HG02798 (cell line): ENCODE data around the gene SYNPO2.

Experiments
- ATAC-seq: cut with Tn5 transposase; IDR thresholded peaks from one replicate; pipeline ENCODE4 v1.9.1; 2021; ENCODE audit warnings: mild to moderate bottlenecking; ENCODE audit not compliant: unreplicated experiment, poor library complexity

SYNPO2 gene

DNA sequence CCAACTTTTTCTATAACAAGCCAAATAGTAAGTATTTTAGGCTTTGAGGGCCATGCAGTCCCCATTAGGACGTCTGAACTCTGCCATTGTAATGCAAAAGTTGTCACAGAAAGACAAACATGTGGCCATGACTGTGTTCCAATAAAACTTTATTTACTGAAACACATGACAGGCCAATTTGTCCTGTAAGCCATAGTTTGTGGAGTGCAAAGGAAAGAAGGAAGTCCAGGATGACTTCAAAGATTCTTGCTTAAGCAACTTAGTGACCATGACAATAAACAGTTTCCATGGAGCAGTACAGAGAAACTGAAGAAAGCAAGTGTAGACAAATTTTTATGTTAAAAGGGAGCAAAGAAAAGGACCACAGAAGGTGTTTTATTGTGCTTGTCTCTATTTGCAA is 212.0 kb downstream of the SYNPO2 start:
- ATAC-seq = no peak

DNA sequence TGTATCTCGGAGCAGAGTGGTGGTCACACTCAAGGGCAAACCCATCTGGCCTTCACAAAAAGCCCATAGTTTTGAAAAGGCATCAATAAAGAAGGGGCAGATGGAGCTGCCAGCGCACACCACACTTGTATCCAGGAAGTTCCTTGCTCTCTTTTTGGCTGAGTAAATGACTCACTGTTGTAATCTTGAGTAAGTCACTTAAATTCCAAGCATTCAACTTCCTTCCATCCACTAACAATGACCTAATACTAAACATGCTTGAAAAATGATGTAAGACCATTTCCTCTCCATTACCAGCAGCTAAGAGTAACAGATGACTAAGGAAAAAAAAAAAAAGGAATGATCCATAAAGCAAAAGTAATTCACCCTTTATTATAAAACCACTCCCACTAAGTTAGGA is 214.6 kb downstream of the SYNPO2 start:
- ATAC-seq = no peak

DNA sequence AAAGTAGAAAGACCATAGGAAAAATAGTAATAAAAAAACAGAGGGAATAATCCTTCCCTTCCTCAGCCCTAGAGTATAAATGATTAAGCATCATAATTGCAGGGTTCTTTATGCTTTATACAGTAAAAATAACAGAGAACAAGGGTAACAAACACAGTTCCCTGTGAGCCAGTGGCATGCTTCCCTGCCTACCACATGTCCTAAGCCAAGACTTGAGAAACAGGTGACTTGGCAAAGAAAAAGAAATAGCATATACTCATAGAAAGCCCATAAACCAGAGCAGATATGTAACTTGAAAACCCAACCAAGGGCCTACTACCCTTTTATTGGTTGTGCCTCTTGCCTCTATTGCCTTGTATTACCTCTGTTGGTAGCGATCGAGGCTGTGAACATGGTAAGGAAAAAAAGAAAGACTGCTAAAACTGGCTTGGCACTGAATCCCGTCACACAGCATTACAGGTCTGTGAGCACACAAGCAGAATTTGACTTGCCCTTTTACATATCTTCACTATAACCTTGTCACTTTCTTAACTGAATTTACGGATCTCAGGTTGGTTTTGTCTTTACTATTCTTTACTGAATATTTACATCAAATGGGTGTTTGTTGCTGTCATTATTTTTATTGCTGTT is 216.1 kb downstream of the SYNPO2 start:
- ATAC-seq = no peak

DNA sequence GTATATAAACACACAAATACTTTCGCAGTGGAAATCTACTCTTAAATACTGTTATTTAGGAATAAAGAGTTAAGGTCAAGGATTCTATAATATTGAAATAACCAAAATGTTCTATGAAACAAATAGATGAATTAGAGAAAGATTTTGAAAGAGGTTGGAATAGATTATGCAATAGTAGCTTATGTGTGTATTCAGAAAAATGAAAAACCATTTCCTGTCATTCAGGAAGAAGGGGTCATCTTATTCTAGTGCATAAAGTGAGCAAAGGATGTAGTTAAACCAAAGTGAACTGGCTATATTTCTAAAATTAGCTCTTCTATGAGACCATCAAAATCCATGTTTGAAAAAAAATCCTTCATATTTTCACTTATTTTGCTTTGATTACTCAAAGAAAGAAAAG is 217.0 kb downstream of the SYNPO2 start:
- no peak for ATAC-seq

DNA sequence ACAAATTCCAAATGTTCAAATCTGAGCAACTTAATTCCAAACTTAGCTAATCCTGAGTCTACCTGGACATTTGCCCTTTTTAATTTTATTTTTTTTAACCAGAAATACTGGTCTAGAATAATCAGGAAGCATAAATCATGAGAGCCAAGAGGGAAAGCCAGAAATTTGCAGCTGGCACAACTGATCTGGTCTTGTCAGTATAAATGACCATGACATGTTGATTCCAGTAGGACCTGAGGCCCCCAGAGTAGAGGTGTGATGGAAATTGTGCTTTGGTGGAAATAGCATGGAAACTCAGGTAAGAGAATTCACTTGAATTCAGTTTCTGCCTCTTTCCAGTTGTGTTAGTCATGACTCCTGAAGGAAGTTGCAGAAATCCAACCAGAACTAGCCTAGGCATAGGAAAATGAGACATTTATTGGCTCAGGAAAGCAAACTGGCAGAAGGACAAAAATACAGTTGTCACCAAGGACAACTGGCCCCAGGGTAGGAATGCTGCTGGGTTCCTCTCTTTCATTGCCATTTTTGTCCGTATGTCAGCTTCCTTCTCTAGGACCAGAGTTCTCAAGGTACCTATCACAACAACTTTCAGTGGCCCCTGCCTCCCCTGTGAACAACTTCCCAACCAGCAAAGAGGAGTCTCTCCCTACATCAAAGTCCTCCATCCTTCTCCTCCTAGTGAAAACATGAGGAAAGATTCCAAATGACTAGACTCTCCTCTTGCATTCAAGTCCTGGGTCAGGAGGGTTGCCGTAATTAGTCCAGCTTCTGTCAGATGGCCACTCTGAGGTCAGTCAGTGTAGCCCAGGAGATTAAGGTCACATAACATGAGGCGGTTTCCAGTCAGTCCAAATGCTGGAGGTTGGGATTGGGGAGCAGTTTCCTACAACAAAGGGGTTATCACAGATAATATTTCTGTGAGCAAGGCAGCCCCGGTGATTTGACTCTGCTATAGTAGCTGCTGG is 217.7 kb downstream of the SYNPO2 start:
- ATAC-seq = no peak

DNA sequence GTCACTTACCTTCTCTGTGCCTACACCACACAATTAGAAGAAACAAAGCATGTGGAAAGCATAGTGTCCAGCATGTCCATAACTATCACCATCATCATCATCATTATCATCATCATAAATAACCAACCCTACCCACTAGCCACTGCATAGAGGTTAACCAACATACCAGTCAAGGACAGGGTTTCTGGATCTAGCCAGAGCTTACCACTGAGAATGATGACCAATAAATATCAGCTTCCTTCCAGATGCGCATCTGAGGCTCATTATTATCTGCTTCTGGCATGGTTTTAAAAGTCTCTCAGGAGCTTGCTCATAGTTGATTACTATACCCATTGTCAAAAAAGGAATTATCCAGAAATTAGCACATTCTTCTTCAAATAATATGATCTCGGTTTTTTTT is 221.5 kb downstream of the SYNPO2 start:
- no peak for ATAC-seq
